GM08714 (cell line): ENCODE measurements around the gene ASPSCR1.
"Not testable (repeated sequence)": the region's sequence is repeated elsewhere in the genome, so short reads cannot be mapped to it uniquely, and the experiment has no call there.

Experiments used
- H3K4me3 ChIP-seq: fragments of 200-500 bp; sonication (Bioruptor generic); 2 replicates; pipeline ENCODE4 v1.5.1; 2014; ENCODE audit warnings: mild to moderate bottlenecking, low read length, inconsistent platforms
- ZNF274 ChIP-seq: IDR thresholded peaks from 2 replicates; pipeline ENCODE4 v1.6.1; 2012; ENCODE audit warnings: mild to moderate bottlenecking, low read depth, low read length

The ASPSCR1 gene

GRCh38 chr17:82031303-82031884, 54.0 kb downstream of the ASPSCR1 start, which contains the start of gene RAC3:
Gene RAC3, plus strand, starts transcription at chr17:82031678. Its CDS starts 84 bp downstream, at chr17:82031762.
- no peak for TF ChIP-seq ZNF274
- peak within 1 kb of the TSS; percentile 46; the same call in 1 of the 2 replicates for H3K4me3 ChIP-seq

- no peak for TF ChIP-seq ZNF274
- no peak overlapping the region for H3K4me3 ChIP-seq
Observed at GRCh38 chr17:82031885-82032627, 54.6 kb downstream of the ASPSCR1 start.

DNA sequence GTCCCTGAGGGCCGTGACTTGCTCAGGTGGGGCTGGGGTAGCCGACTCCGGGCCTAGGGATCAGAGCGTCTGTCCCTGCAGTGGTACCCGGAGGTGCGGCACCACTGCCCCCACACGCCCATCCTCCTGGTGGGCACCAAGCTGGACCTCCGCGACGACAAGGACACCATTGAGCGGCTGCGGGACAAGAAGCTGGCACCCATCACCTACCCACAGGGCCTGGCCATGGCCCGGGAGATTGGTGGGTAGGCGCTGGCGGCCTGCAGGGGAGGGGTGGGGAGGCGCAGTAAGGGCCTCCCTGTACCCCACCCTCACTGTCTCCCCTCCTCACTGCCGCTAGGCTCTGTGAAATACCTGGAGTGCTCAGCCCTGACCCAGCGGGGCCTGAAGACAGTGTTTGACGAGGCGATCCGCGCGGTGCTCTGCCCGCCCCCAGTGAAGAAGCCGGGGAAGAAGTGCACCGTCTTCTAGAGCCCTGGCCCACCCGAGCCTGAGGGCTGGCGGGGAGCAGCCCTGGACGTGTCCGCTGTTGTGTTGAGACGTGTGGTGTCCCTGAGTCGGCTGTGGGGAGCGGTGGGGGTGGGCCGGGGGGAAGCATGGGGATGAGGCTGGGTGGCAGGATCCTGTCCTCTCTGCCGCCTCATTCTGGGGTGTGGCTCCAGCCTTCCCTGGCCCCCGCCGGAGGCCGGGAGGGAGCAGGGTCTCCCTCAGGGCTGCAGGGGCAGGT, 56.1 kb downstream of the ASPSCR1 start:
- TF ChIP-seq ZNF274: no peak
- H3K4me3 ChIP-seq: no peak overlapping the region

DNA sequence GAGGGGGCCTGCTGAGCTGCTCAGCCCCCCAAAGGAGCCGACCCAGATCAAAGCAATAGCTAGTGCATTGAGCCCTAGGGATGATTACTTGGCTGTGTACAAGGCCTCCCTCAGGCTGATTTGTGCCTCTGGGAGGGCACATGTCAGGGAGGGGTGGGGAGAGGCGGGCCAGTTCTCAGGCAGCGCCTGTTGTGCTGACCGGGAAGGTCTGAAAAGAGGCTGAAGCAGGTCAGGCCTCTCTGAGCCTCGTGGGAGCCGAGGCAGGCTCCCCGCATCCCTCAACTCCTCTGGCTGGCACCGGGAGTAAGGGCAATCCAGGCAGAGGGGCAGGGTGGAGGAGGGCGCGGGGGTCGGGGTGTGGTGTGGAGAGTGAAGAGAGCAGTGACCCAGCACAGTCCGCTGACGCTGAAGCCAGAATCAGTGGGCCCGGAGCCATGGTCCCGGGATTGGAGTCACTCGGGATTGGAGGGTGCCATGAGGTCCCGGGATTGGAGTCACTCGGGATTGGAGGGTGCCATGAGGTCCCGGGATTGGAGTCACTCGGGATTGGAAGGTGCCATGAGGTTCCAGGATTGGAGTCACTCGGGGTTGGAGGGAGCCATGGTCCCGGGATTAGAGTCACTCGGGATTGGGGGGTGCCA, 57.1 kb downstream of the ASPSCR1 start:
- no peak for TF ChIP-seq ZNF274
- H3K4me3 ChIP-seq: no peak overlapping the region

DNA sequence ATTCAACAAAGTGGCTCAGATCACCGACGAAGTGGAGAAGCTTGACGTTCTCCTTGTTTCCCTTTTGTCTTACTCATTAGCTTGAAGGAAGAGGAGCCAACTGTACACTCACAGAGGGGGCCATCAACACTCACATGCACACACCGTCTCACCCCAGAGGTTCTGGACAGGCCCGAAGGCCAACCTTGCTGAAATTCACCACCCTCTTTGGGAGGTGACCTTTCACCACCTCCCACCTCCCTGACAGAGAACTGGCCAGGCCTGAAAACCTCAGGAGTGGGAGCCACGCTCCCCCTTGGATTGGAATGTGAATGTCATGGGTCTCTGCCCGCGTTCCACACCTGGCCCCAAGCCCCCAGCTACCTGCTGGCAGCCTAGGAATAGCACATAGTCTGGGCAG, 58.1 kb downstream of the ASPSCR1 start:
- TF ChIP-seq ZNF274: no peak
- no peak overlapping the region for H3K4me3 ChIP-seq

- no peak overlapping the region; the same call in 1 of the 2 replicates for H3K4me3 ChIP-seq
- no peak for TF ChIP-seq ZNF274
Observed at GRCh38 chr17:82035956-82036633, 58.7 kb downstream of the ASPSCR1 start.

GRCh38 chr17:82036634-82037091, 59.2 kb downstream of the ASPSCR1 start:
- no peak for TF ChIP-seq ZNF274
- peak overlapping the region; percentile 66; the same call in 1 of the 2 replicates for H3K4me3 ChIP-seq

GRCh38 chr17:82037092-82037888, 59.9 kb downstream of the ASPSCR1 start, which contains the start of gene DCXR:
Gene DCXR, minus strand, starts transcription at chr17:82037697. Its CDS starts 15 bp downstream, at chr17:82037682.
- no peak for TF ChIP-seq ZNF274
- peak within 1 kb of the TSS; percentile 66; the same call in 1 of the 2 replicates for H3K4me3 ChIP-seq

- no peak for TF ChIP-seq ZNF274
- H3K4me3 ChIP-seq: peak overlapping the region; percentile 36; the same call in 1 of the 2 replicates
Observed at GRCh38 chr17:82037889-82038195, 60.4 kb downstream of the ASPSCR1 start.

DNA sequence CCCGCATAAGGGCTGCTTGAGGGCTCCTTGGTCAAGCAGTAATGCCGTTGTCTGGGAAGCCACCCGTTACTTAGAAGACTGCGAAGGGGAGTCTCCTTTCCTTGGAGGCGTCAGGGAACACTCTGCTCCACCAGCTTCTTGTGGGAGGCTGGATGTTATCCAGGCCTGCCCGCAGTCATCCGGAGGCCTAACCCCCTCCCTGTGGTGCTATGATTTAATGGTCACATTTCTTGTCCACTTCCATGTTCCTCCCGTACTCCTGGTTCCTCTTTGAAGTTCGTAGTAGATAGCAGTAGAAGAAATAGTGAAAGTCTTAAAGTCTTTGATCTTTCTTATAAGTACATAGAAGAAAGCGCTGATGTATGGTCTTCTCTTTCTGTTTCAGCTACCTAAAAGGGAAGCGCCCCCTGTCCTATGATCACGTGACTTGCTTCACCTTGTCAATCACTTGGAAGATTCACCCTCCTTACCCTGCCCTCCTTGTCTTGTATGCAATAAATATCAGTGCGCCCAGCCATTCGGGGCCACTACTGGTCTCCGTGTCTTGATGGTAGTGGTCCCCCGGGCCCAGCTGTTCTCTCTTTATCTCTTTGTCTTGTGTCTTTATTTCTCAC, 61.5 kb downstream of the ASPSCR1 start:
- H3K4me3 ChIP-seq: not testable (repeated sequence)

DNA sequence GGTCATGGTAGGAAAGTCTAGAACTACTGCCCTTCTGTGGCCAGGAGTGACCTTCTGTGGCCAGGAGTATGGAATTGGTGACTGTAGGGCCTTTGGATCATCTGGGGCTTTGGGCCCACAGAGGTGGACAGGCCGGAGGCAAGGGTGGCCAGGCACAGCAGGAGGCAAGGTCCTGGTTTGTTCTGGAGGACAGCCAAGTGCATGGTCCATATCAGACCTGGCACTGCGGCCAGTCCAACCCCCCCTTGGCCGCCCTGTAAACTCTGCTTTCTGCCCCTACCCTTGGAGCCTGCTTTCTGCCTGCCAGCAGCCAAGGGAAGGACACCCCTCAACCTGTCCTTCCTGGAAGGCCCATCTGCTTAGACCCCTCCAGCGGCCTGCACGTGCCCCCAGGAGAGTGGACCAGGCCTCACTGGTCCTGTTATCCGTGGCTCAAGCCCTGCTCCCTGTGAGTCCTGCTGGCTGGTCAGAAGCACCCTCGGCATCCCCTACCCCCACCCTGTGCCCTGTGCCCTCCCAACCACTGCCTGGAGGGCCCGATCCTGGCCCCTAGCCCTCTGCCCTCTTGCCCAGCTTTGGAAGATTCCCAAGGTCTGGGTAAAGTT, 62.4 kb downstream of the ASPSCR1 start:
- H3K4me3 ChIP-seq: no peak overlapping the region
- TF ChIP-seq ZNF274: no peak

GRCh38 chr17:82041144-82041814, 63.9 kb downstream of the ASPSCR1 start:
- TF ChIP-seq ZNF274: no peak
- no peak overlapping the region for H3K4me3 ChIP-seq
